GM12891 (cell line): ENCODE data around the gene FBLN2.

Experiments
- POLR2A ChIP-seq: IDR thresholded peaks from 2 replicates; pipeline ENCODE4 v1.6.1; 2011; ENCODE audit warnings: low read depth, low read length, control low read depth
- POU2F2 ChIP-seq: IDR thresholded peaks from 2 replicates; pipeline ENCODE4 v1.6.1; 2011; ENCODE audit warnings: low read depth, mild to moderate bottlenecking, control low read depth, low read length, moderate library complexity

- TF ChIP-seq POLR2A (no peak), POU2F2 (no peak)
Observed at GRCh38 chr3:13547591-13548371, 1.1 kb upstream of the FBLN2 start.
